Measurements from ENCODE around the gene MICAL2.

Gene MICAL2

GRCh38 chr11:12287374-12288211 lies 177.2 kb downstream of the MICAL2 start (continued):
- TF ChIP-seq, protein P1, sequence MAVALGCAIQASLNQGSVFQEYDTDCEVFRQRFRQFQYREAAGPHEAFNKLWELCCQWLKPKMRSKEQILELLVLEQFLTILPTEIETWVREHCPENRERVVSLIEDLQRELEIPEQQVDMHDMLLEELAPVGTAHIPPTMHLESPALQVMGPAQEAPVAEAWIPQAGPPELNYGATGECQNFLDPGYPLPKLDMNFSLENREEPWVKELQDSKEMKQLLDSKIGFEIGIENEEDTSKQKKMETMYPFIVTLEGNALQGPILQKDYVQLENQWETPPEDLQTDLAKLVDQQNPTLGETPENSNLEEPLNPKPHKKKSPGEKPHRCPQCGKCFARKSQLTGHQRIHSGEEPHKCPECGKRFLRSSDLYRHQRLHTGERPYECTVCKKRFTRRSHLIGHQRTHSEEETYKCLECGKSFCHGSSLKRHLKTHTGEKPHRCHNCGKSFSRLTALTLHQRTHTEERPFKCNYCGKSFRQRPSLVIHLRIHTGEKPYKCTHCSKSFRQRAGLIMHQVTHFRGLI (tag by site-specific recombination; IDR thresholded peaks at IDR 0.05), result no peak
- TF ChIP-seq, protein P2, sequence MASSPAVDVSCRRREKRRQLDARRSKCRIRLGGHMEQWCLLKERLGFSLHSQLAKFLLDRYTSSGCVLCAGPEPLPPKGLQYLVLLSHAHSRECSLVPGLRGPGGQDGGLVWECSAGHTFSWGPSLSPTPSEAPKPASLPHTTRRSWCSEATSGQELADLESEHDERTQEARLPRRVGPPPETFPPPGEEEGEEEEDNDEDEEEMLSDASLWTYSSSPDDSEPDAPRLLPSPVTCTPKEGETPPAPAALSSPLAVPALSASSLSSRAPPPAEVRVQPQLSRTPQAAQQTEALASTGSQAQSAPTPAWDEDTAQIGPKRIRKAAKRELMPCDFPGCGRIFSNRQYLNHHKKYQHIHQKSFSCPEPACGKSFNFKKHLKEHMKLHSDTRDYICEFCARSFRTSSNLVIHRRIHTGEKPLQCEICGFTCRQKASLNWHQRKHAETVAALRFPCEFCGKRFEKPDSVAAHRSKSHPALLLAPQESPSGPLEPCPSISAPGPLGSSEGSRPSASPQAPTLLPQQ (tag by site-specific recombination; IDR thresholded peaks at IDR 0.05), result no peak
- TF ChIP-seq ZNF311 (tag by site-specific recombination; IDR thresholded peaks at IDR 0.05; ENCODE audit: borderline replicate concordance) (no peak), ZNF585B (tag by site-specific recombination; IDR thresholded peaks at IDR 0.05) (no peak), ZNF2 (tag by site-specific recombination; IDR thresholded peaks at IDR 0.05) (no peak), ZNF670 (tag by site-specific recombination; IDR thresholded peaks at IDR 0.05; ENCODE audit: low read depth) (no peak), SCRT2 (tag by site-specific recombination; IDR thresholded peaks at IDR 0.05) (no peak), ZNF169 (tag by site-specific recombination; IDR thresholded peaks at IDR 0.05) (no peak), ZNF266 (tag by site-specific recombination; IDR thresholded peaks at IDR 0.05; ENCODE audit: low read depth) (no peak), BCL11B (tag by site-specific recombination; IDR thresholded peaks at IDR 0.05; ENCODE audit: low read depth) (no peak), ZFHX2 (tag by site-specific recombination; conservative IDR thresholded peaks at IDR 0.05) (peak; percentile 89), ZBTB1 (tag by site-specific recombination; IDR thresholded peaks at IDR 0.05) (no peak), ZNF423 (tag by site-specific recombination; IDR thresholded peaks at IDR 0.05) (no peak), ZNF175 (tag by site-specific recombination; IDR thresholded peaks at IDR 0.05) (no peak), ZSCAN23 (tag by site-specific recombination; IDR thresholded peaks at IDR 0.05) (no peak), OVOL3 (tag by site-specific recombination; IDR thresholded peaks at IDR 0.05) (no peak), GFI1B (tag by site-specific recombination; IDR thresholded peaks at IDR 0.05) (no peak), ZNF488 (tag by site-specific recombination; IDR thresholded peaks at IDR 0.05) (no peak), SP7 (tag by site-specific recombination; IDR thresholded peaks at IDR 0.05) (peak; percentile 22; the same call in 1 of the 2 replicates), ZNF639 (tag by site-specific recombination; IDR thresholded peaks at IDR 0.05) (no peak), ZNF777 (tag by site-specific recombination; IDR thresholded peaks at IDR 0.05; ENCODE audit: borderline replicate concordance) (no peak), ZNF416 (tag by site-specific recombination; IDR thresholded peaks at IDR 0.05) (no peak), REPIN1 (tag by site-specific recombination; IDR thresholded peaks at IDR 0.05; ENCODE audit: low read depth) (no peak), ZNF544 (tag by site-specific recombination; IDR thresholded peaks at IDR 0.05) (no peak)
- TF ChIP-seq, protein P3, sequence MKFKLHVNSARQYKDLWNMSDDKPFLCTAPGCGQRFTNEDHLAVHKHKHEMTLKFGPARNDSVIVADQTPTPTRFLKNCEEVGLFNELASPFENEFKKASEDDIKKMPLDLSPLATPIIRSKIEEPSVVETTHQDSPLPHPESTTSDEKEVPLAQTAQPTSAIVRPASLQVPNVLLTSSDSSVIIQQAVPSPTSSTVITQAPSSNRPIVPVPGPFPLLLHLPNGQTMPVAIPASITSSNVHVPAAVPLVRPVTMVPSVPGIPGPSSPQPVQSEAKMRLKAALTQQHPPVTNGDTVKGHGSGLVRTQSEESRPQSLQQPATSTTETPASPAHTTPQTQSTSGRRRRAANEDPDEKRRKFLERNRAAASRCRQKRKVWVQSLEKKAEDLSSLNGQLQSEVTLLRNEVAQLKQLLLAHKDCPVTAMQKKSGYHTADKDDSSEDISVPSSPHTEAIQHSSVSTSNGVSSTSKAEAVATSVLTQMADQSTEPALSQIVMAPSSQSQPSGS (tag by site-specific recombination; IDR thresholded peaks at IDR 0.05; ENCODE audit: low read depth), result no peak
- TF ChIP-seq, protein P4, sequence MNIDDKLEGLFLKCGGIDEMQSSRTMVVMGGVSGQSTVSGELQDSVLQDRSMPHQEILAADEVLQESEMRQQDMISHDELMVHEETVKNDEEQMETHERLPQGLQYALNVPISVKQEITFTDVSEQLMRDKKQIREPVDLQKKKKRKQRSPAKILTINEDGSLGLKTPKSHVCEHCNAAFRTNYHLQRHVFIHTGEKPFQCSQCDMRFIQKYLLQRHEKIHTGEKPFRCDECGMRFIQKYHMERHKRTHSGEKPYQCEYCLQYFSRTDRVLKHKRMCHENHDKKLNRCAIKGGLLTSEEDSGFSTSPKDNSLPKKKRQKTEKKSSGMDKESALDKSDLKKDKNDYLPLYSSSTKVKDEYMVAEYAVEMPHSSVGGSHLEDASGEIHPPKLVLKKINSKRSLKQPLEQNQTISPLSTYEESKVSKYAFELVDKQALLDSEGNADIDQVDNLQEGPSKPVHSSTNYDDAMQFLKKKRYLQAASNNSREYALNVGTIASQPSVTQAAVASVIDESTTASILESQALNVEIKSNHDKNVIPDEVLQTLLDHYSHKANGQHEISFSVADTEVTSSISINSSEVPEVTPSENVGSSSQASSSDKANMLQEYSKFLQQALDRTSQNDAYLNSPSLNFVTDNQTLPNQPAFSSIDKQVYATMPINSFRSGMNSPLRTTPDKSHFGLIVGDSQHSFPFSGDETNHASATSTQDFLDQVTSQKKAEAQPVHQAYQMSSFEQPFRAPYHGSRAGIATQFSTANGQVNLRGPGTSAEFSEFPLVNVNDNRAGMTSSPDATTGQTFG (tag by site-specific recombination; IDR thresholded peaks at IDR 0.05; ENCODE audit: borderline replicate concordance), result no peak
- TF ChIP-seq, protein P5, sequence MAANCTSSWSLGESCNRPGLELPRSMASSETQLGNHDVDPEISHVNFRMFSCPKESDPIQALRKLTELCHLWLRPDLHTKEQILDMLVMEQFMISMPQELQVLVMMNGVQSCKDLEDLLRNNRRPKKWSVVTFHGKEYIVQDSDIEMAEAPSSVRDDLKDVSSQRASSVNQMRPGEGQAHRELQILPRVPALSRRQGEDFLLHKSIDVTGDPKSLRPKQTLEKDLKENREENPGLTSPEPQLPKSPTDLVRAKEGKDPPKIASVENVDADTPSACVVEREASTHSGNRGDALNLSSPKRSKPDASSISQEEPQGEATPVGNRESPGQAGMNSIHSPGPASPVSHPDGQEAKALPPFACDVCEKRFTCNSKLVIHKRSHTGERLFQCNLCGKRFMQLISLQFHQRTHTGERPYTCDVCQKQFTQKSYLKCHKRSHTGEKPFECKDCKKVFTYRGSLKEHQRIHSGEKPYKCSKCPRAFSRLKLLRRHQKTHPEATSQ (tag by site-specific recombination; IDR thresholded peaks at IDR 0.05), result no peak

Data from HEK293 (cell line).